Measurements from ENCODE around the gene CBARP.

Gene CBARP

DNA sequence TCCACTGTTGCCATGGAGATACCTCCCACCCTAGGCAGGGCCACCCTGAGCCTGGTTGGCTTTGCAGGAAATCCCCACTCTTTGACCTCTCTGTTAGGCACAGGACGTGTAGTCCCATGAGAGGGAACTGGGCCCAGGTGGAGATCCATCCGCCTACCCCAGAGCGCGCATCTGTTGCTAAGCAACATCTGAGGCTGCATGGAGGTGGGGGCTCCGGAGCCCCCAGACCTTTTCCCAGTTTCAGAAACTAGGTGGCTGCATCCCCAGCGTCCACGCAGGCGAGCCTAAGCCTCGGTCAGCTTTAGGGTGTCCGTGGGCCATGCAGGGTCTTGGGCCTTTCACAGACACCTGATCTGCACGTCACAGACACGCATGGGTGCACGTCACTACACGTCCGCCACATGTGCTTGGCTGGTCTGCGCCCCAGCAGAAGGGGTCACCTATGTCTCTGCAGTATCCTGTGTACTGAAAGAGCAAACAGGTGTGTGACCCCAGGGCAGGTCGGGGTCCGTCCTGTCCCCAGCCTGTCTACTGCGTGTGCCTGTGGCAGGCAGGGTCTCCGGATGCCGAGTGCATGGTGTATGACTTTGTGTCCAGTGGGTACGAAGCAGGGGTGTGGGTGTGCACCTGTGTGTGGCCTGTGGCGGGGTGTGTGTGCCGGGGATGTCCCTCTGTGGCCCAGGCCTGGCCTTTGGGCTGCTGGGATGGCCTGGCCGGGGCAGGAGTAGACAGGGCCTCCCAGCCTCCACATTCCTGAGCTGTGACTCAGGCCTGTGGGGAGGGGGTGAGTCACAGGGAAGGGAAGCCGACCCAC, 27.2 kb upstream of the CBARP start:
- no peak for TF ChIP-seq POLR2A (IDR thresholded peaks at IDR 0.05; ENCODE audit: low read depth, low read length)
- no peak for FAIRE-seq
- DNase-seq (ENCODE audit: insufficient read length, low spot score) = peak; percentile 95

DNA sequence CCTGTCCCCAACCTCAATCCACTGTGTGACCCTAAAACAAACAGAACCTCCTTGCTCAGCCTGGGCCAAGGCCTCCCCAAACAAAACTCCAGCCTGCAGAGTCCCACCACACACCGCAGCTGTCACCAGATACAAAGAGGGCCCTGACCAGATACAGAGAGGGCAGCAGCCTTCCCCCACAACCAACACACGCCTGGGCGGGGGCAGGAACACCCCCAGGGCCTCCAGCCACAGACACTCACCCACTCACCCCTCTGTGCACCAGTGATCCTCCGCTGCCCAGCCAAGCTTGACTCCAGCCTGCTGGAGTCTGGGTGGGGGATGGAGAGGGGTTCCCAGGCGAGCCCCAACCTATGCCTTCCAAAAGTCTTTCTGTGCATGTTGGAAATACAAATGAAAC, 25.4 kb upstream of the CBARP start:
- TF ChIP-seq POLR2A (IDR thresholded peaks at IDR 0.05; ENCODE audit: low read depth, low read length) = no peak
- DNase-seq (ENCODE audit: insufficient read length, low spot score) (no peak), FAIRE-seq (no peak)

DNA sequence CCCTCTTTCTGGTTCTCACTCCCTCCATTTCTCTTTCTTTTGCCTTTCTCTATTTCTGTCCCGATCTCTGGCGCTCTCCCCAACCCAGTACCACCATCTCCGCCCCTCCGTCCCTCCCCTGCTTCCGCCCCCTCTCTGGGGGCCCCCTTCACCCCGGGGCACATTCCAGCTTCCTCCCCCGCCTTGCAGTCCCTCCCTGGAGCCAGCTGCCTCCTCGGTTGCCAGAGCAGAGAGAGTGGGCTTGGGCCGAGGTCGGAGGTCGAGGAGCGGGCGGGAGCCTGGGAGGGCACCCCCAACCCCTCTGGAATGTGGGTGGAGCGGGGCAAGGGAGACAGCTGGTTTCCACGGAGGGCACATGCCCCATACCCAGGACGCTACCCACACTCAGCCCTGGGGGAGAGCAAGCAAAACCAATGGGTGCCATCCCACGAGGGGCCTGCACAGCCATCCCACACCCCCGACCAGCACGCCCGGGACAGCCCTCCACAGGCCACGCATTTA, 24.9 kb upstream of the CBARP start:
- FAIRE-seq = no peak
- no peak for TF ChIP-seq POLR2A (IDR thresholded peaks at IDR 0.05; ENCODE audit: low read depth, low read length)
- DNase-seq (ENCODE audit: insufficient read length, low spot score) = no peak

DNA sequence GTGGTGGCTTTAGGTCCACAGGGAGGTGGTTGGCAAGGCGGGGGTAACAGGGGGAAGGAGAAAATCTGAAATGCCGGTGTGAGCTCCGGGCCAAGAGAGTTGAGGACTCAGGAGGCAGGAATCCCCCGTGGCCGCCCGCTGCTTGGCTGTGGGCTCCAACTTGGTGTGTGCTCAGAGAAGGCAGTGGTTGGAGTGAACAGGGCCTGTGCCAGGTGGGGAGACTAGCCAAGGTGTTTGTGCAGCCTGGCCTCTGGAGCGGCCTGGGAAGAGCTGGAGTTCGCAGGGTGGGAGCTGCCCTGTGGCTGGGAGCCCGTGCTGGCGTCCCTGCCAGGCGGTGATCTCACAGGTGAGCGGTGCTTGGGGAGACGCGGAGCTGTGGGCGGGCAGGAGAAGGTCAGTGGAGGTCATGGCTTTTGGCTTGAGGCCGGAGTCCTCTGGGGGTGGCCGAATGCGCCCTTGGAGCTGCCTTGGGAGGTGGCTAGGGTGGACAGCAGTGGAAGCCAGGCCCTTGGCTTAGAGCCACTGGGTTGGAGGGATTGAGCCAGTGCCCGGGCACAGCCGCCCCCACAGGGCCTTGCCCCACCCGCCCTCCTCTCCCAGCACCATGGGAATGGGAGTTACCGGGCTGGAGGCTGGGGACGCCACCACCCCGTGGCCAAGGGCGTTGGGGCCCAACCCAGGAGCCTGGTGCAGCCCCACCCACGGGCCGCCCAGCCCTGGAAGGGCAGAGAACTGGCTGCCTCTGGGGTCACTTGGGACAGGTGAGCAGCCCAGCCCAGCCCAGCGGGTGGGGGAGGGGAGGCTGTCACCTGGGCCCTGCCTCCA, 24.2 kb upstream of the CBARP start:
- DNase-seq (ENCODE audit: insufficient read length, low spot score) = no peak
- no peak for TF ChIP-seq POLR2A (IDR thresholded peaks at IDR 0.05; ENCODE audit: low read depth, low read length)
- no peak for FAIRE-seq

DNA sequence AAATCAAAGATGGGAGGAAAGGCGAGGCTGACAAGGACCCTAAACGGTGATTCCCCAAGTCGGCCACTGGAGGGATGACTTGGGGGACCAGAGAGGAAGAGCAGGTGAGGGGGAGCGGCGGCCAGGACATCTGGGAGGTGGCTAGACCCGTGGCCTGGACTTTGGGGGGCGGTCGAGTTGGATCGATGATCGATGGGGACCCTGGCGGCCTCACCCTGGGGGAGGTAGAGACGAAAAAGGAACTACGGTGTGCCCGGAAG, 23.7 kb upstream of the CBARP start:
- DNase-seq (ENCODE audit: insufficient read length, low spot score) (no peak), FAIRE-seq (no peak)
- no peak for TF ChIP-seq POLR2A (IDR thresholded peaks at IDR 0.05; ENCODE audit: low read depth, low read length)

DNA sequence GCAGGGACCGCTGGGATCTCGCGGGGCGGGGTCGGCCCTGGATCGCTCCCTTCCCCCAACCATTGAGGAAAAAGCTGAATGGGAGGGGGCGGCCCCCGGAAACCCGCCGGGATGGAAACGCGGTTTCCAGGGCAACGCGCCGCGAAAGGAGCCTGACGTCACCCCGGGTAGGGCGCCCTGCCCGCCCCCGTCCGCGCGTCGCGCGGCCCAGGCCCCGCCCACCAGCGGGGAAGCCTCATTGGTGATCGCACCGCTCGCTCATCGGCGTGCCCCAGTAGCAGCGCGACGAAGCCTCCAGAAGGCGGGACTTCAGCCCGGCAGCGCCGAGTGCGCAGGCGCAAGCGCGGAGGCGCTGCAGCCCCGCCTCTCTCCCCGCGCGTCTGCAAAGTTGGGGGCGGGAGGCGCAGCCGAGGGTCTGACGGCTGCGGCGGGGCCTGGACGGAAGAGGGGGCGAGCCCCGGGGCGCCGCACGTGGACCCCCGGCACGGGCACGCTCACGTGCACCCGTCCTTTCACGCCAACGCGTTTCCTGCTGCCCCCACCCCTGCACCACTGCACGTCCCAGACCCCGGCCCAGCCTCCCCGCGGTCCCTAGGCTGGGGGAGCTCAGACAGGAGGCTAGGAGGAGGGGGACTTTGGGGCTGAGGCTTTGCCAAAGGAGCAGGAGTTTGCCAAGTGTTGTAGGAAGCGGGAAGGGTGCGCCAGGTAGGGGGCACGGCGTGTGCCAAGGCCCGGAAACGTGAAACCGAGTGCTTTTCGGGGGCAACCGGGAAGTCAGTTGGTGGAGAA, 23.1 kb upstream of the CBARP start:
- peak; percentile 14; the same call in 1 of the 2 replicates for TF ChIP-seq POLR2A (IDR thresholded peaks at IDR 0.05; ENCODE audit: low read depth, low read length)
- DNase-seq (ENCODE audit: insufficient read length, low spot score) (peak; percentile 85), FAIRE-seq (no peak)

DNA sequence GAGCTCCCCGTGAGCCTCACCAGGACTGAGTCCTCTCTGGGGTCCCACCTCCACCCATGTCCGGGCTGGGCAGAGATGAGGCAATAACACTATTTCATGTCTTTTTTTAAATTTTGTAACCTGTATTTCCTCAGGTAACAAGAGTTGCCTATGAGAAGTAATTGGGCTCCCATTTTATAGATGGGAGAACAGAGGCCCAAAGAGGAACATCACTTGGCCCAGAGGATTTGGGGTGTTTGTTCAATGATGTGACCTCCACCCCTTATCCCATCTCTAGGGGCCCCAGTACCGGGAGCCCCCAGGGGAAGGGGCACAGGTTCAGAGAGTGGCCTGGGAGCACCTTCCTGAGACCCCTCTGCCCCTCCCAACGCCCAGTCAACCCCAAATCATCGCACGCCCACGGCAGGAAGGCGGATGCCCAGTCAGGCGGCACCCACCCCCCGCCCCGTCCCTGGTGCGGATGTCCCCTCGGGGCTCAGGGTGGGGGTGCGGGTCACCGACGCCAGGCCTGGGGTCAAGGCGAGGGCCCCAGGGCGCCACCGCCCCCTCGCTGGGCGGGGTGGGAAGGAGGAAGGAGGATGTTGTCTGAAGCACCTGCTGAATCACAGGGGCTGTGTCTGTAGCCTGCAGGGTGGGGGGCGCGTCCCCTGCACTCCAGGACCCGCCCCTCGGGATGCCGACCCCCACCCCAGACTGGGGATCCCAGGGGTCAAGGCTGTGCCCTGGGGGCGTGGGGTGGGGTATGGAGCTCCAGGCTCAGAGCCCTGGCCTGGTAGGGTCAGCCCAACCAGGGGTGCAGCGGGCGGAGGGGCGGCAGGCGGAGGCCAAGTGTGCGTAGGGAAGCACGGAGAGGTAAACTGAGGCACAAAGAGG, 22.3 kb upstream of the CBARP start:
- DNase-seq (ENCODE audit: insufficient read length, low spot score) (no peak), FAIRE-seq (no peak)

DNA sequence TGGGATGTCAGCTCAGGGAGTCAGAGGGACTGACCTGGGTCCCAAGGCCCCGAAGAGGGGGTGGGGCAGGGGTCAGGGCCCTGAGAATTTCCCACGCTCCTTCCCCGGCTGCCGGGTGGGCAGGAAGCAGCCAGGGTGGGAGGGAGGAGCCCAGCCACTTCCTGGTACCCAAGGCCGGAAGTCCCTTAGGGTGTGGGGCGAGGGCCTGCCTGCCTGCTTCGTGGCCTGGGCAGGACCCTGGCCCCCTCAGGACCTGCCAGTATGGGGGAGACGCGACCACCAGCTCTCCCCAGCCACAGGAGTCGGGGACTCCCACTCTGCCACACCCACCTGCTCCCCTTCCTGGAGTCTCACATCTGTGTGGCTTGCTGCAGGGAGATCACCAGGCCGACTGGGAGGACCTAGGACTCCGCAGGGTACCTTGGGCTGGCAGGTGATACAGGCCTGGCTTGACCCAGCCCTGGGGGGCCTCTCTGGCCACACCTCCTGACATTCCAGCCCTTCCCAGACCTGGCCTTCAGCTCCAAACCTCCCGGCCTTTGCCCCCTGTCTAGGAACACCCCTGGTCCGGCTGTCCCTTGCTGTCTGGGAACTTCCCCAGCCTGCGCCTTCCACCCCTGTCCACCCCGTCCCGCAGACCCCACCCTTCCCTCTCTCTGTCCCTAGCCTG, 21.5 kb upstream of the CBARP start:
- DNase-seq (ENCODE audit: insufficient read length, low spot score) (peak; percentile 63), FAIRE-seq (no peak)
- peak; percentile 25 for TF ChIP-seq POLR2A (IDR thresholded peaks at IDR 0.05; ENCODE audit: low read depth, low read length)

More for the DNA sequence above, 22.3 kb upstream of the CBARP start:
- no peak for TF ChIP-seq POLR2A (IDR thresholded peaks at IDR 0.05; ENCODE audit: low read depth, low read length)

DNA sequence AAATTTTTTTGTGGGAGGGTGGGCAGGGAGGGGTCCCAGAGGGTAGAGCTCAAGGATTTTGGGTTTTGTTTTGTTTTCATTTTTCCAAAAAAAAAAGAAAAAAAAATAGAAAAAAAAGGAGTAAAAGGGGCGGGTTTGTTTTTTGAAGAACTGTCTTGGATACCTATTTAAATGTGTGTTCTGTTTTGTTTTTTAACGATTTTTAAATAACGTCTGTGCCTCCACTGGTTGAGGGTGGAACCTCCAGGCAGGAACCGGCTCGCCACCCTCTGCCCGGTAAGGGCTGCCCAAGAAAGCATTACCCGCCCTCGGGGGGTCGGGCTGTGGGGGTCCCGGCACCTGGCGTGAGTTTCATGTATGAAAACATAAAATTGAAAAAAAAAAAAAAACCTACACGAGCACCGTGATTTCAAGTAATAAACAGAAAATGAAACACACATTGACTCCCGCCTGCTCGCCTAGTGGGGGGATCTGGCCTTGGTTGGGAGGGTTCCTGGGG, 21.0 kb upstream of the CBARP start:
- FAIRE-seq = no peak
- TF ChIP-seq POLR2A (IDR thresholded peaks at IDR 0.05; ENCODE audit: low read depth, low read length) = no peak
- no peak for DNase-seq (ENCODE audit: insufficient read length, low spot score)

DNA sequence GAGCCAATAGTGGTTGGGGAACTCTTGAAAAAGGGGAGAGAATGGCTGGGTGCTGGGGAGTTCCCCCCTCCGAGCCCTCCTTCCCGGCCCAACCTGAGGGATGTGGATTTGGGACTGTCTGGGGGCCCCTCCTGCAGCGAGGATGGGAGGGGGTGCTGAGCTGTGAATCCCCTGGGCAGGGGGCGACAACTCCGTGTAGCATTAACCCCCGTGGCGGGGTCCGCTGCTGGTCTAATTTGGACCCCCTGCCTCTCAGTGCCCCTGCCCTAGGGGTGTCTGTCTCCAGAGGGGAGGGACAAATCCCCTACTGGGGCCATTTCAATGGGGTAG, 20.3 kb upstream of the CBARP start:
- TF ChIP-seq POLR2A (IDR thresholded peaks at IDR 0.05; ENCODE audit: low read depth, low read length) = no peak
- DNase-seq (ENCODE audit: insufficient read length, low spot score) = no peak
- no peak for FAIRE-seq

DNA sequence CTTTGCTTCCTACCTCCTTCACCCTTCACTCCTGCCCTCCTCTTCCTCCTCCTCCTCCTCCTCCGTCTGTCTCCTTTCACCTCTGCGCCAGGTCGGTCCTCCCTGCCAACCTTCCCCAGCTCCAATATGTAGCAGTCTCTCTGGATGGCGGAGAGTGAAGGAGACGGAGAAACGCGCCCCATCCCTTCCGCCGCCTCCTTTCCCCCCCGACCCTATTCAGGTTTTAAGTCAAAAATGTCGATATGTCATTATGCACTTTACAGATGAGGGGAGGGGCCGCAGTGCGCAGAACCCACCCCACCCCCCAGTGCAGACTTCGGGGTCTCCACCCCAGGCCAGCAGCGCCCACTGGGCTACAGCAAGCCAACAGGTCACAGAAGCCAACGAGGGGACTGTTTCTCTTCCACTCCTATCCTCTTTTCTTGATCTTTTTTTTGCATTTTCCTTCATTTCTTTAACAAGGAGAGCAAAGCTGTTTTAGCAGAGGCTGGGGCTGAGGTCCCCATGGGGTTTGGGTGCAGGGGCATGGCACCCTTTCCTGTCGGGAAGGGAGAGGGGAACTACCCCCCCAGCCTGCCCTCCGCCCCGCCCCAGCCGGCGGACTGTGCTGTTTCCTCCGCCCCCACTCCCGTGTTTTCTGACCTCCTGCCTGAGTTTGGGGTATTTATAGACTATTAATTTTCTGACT, 19.8 kb upstream of the CBARP start:
- no peak for TF ChIP-seq POLR2A (IDR thresholded peaks at IDR 0.05; ENCODE audit: low read depth, low read length)

More for the DNA sequence above, 19.8 kb upstream of the CBARP start:
- no peak for DNase-seq (ENCODE audit: insufficient read length, low spot score)
- no peak for FAIRE-seq

All from H54 (cell line).